ENCODE results near the gene HMGCS1. TPM values are rescaled to one million over a fixed set of nuclear protein-coding genes. Genes with fewer than 3 reads are reported as not detected.
"Not testable (repeated sequence)": the region's sequence is repeated elsewhere in the genome, so short reads cannot be mapped to it uniquely, and the experiment has no call there.

The HMGCS1 gene
- total and polyA plus RNA-seq, 4 donors = 91.9 to 360 (median 164) TPM

GRCh38 chr5:43338862-43339261 is 25.6 kb upstream of the HMGCS1 start:
- H3K27ac ChIP-seq (ENCODE audit: low read depth in 1 of 2, low read length in 1 of 2) = no peak overlapping the region
- TF ChIP-seq CTCF (IDR thresholded peaks at IDR 0.05; ENCODE audit: control extremely low read depth, extremely low read depth) = no peak
- no peak overlapping the region for H3K9ac ChIP-seq (ENCODE audit: insufficient read depth in 1 of 2, low read length in 2 of 2)
- H3K4me1 ChIP-seq (ENCODE audit: control insufficient read depth in 5 of 5, insufficient read depth in 5 of 5, low read length in 5 of 5) = no peaks in the 10 kb centered on the region
- ATAC-seq (ENCODE audit: insufficient read depth, low FRiP score) (no peak), DNase-seq (no peak)
- peaks cover 0 to 12% (median 2%) of the 10 kb centered on the region in 4 donors for H3K9me3 ChIP-seq (ENCODE audit: control insufficient read depth in 4 of 4, insufficient read depth in 3 of 4, low read length in 3 of 4)
- no peaks in the 10 kb centered on the region for H3K27me3 ChIP-seq (ENCODE audit: control insufficient read depth in 3 of 3, insufficient read depth in 3 of 3, low read length in 2 of 3)
- H3K4me3 ChIP-seq = no peak overlapping the region
- 31 to 67% methylated on average over 1 of the region's 1 CpG for WGBS, 2 donors
- no peaks in the 10 kb centered on the region for H3K36me3 ChIP-seq (ENCODE audit: control insufficient read depth in 4 of 4, insufficient read depth in 4 of 4, low read length in 4 of 4)

DNA sequence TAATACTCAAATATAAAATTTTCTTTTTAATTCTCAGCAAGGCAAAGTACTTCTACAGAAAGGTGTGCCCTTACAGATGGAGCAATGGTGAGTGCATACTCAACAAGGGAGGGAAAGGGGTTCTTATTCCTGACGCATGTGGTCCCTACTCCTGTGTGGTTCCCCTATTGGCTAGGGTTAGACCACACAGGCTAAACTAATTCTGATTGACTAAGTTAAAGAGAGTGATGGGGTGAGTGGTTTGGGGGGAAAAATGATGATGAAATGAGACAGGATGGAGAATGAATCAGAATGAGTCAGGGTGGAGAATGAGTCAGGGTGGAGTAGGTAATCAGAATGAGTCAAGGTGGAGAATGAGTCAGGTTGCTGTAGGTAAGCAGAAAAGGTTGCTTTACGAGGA is 22.9 kb upstream of the HMGCS1 start:
- H3K27me3 ChIP-seq (ENCODE audit: control insufficient read depth in 3 of 3, insufficient read depth in 3 of 3, low read length in 2 of 3) = no peaks in the 10 kb centered on the region
- H3K9me3 ChIP-seq (ENCODE audit: control insufficient read depth in 4 of 4, insufficient read depth in 3 of 4, low read length in 3 of 4) = peaks cover 0 to 14% (median 2%) of the 10 kb centered on the region in 4 donors
- H3K4me1 ChIP-seq (ENCODE audit: control insufficient read depth in 5 of 5, insufficient read depth in 5 of 5, low read length in 5 of 5) = no peaks in the 10 kb centered on the region
- H3K36me3 ChIP-seq (ENCODE audit: control insufficient read depth in 4 of 4, insufficient read depth in 4 of 4, low read length in 4 of 4) = no peaks in the 10 kb centered on the region
- no peak overlapping the region for H3K9ac ChIP-seq (ENCODE audit: insufficient read depth in 1 of 2, low read length in 2 of 2)
- ATAC-seq (ENCODE audit: insufficient read depth, low FRiP score) = no peak
- H3K4me3 ChIP-seq = no peak overlapping the region
- DNase-seq = no peak
- WGBS, 2 donors = 87 to 92% methylated on average over 2 of the region's 2 CpGs
- TF ChIP-seq CTCF (IDR thresholded peaks at IDR 0.05; ENCODE audit: control extremely low read depth, extremely low read depth) = no peak
- no peak overlapping the region for H3K27ac ChIP-seq (ENCODE audit: low read depth in 1 of 2, low read length in 1 of 2)

DNA sequence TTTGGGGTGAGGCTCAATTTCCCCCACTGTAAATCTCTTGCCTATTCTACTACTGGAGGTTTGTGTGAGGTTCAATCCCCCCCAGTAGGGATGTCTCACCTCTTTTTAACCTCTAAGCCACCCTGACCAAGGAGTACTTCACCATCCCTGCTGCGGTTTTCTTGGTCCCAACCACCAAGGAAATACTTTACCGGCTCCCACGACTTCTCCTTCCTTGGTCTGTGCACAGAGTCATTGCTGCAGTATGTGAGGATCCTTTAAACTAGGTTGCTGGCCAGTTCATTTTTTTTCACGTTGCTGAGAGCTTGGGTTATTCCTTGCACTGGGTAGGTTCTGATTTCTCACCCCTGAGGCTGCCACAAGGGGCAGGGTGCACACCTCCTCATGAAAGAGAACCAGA is 22.5 kb upstream of the HMGCS1 start:
- peaks cover 0 to 9% (median 2%) of the 10 kb centered on the region in 4 donors for H3K9me3 ChIP-seq (ENCODE audit: control insufficient read depth in 4 of 4, insufficient read depth in 3 of 4, low read length in 3 of 4)
- WGBS, 2 donors = 58 to 94% methylated on average over 4 of the region's 4 CpGs
- DNase-seq (no peak), ATAC-seq (ENCODE audit: insufficient read depth, low FRiP score) (no peak)
- no peak overlapping the region for H3K4me3 ChIP-seq
- H3K36me3 ChIP-seq (ENCODE audit: control insufficient read depth in 4 of 4, insufficient read depth in 4 of 4, low read length in 4 of 4) = no peaks in the 10 kb centered on the region
- no peaks in the 10 kb centered on the region for H3K27me3 ChIP-seq (ENCODE audit: control insufficient read depth in 3 of 3, insufficient read depth in 3 of 3, low read length in 2 of 3)
- no peak overlapping the region for H3K9ac ChIP-seq (ENCODE audit: insufficient read depth in 1 of 2, low read length in 2 of 2)
- H3K27ac ChIP-seq (ENCODE audit: low read depth in 1 of 2, low read length in 1 of 2) = no peak overlapping the region
- H3K4me1 ChIP-seq (ENCODE audit: control insufficient read depth in 5 of 5, insufficient read depth in 5 of 5, low read length in 5 of 5) = no peaks in the 10 kb centered on the region
- TF ChIP-seq CTCF (IDR thresholded peaks at IDR 0.05; ENCODE audit: control extremely low read depth, extremely low read depth) = no peak

DNA sequence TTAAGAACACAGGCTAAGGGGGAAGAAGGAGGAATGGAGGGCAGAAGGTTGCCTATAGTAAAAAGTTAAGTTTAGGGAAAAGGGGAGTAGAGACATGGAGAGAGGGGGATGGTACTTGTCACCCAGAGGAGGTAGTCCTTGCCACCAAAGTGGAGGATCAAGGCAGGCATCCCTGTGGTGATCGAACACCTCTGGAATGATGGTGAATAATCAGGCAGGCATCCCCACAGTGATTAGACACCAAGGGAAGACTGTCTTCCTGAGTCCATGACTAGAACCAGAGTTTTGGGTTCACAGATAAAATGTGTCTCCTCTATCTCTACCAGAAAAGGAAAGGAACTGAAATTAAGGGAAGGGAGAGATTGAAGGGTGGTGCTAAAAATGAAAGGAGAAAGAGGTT is 19.2 kb upstream of the HMGCS1 start:
- no peak overlapping the region for H3K4me3 ChIP-seq
- DNase-seq = no peak
- H3K27ac ChIP-seq (ENCODE audit: low read depth in 1 of 2, low read length in 1 of 2) = no peak overlapping the region
- H3K27me3 ChIP-seq (ENCODE audit: control insufficient read depth in 3 of 3, insufficient read depth in 3 of 3, low read length in 2 of 3) = no peaks in the 10 kb centered on the region
- no peak for ATAC-seq (ENCODE audit: insufficient read depth, low FRiP score)
- peaks cover 0 to 8% (median 1%) of the 10 kb centered on the region in 4 donors for H3K9me3 ChIP-seq (ENCODE audit: control insufficient read depth in 4 of 4, insufficient read depth in 3 of 4, low read length in 3 of 4)
- H3K9ac ChIP-seq (ENCODE audit: insufficient read depth in 1 of 2, low read length in 2 of 2) = no peak overlapping the region
- no peak for TF ChIP-seq CTCF (IDR thresholded peaks at IDR 0.05; ENCODE audit: control extremely low read depth, extremely low read depth)
- WGBS, 2 donors = 94 to 96% methylated on average over 1 of the region's 1 CpG
- no peaks in the 10 kb centered on the region for H3K36me3 ChIP-seq (ENCODE audit: control insufficient read depth in 4 of 4, insufficient read depth in 4 of 4, low read length in 4 of 4)
- H3K4me1 ChIP-seq (ENCODE audit: control insufficient read depth in 5 of 5, insufficient read depth in 5 of 5, low read length in 5 of 5) = no peaks in the 10 kb centered on the region

DNA sequence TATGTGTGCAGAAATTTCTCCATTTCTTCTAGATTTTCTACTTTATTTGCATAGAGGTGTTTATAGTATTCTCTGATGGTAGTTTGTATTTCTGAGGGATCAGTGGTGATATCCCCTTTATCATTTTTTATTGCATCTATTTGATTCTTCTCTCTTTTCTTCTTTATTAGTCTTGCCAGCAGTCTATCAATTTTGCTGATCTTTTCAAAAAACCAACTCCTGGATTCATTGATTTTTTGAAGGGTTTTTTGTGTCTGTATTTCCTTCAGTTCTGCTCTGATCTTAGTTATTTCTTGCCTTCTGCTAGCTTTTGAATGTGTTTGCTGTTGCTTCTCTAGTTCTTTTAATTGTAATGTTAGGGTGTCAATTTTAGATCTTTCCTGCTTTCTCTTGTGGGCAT is 12.4 kb upstream of the HMGCS1 start:
- H3K9me3 ChIP-seq (ENCODE audit: control insufficient read depth in 4 of 4, insufficient read depth in 3 of 4, low read length in 3 of 4); H3K27me3 ChIP-seq (ENCODE audit: control insufficient read depth in 3 of 3, insufficient read depth in 3 of 3, low read length in 2 of 3); ATAC-seq (ENCODE audit: insufficient read depth, low FRiP score); H3K27ac ChIP-seq (ENCODE audit: low read depth in 1 of 2, low read length in 1 of 2); H3K9ac ChIP-seq (ENCODE audit: insufficient read depth in 1 of 2, low read length in 2 of 2); H3K4me3 ChIP-seq; DNase-seq; H3K4me1 ChIP-seq (ENCODE audit: control insufficient read depth in 5 of 5, insufficient read depth in 5 of 5, low read length in 5 of 5); H3K36me3 ChIP-seq (ENCODE audit: control insufficient read depth in 4 of 4, insufficient read depth in 4 of 4, low read length in 4 of 4): not testable (repeated sequence)

- not testable (repeated sequence) for H3K4me3 ChIP-seq; ATAC-seq (ENCODE audit: insufficient read depth, low FRiP score); DNase-seq; H3K9me3 ChIP-seq (ENCODE audit: control insufficient read depth in 4 of 4, insufficient read depth in 3 of 4, low read length in 3 of 4); H3K4me1 ChIP-seq (ENCODE audit: control insufficient read depth in 5 of 5, insufficient read depth in 5 of 5, low read length in 5 of 5); H3K27ac ChIP-seq (ENCODE audit: low read depth in 1 of 2, low read length in 1 of 2); H3K27me3 ChIP-seq (ENCODE audit: control insufficient read depth in 3 of 3, insufficient read depth in 3 of 3, low read length in 2 of 3); H3K36me3 ChIP-seq (ENCODE audit: control insufficient read depth in 4 of 4, insufficient read depth in 4 of 4, low read length in 4 of 4); H3K9ac ChIP-seq (ENCODE audit: insufficient read depth in 1 of 2, low read length in 2 of 2)
- WGBS, 2 donors = 47 to 54% methylated on average over 3 of the region's 3 CpGs
These were observed 10.3 kb upstream of the HMGCS1 start for GRCh38 chr5:43323488-43323887.

Data from lung (tissue), 12 donors.